Breast epithelium (tissue), 3 donors: ENCODE measurements around the gene GGT7.

Experiments used
- POLR2A ChIP-seq: fragments of 450-650 bp; IDR thresholded peaks from one replicate; pipeline ENCODE4 v1.6.1; 2016; ENCODE audit warnings: antibody characterized with exemption, mild to moderate bottlenecking, moderate library complexity
- TF ChIP-seq, protein P1 (sequence below), 3 donors: fragments of 450-650 bp; IDR thresholded peaks; one replicate each; pipeline ENCODE4 v1.5.1; 2016 to 2017; ENCODE audit warnings: antibody characterized with exemption in 3 of 3, mild to moderate bottlenecking in 3 of 3, moderate library complexity in 3 of 3

DNA sequence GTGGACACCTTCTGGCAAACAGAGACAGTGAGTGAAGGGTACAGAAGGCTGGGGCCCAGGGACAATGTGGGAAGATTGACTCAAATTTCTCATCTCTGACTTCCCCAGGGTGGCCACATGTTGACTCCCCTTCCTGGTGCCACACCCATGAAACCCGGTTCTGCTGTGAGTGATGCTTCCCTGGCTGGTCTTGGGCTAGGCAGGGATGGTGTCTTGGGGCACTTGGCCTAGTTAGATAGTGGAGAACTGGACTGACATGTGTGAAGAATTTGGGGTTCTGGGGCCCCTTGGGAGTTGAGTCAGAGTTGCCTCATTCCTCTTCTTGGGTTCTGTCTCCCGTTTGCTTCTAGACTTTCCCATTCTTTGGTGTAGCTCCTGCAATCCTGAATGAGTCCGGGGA is 48.8 kb upstream of the GGT7 start:
- TF ChIP-seq, protein P1, sequence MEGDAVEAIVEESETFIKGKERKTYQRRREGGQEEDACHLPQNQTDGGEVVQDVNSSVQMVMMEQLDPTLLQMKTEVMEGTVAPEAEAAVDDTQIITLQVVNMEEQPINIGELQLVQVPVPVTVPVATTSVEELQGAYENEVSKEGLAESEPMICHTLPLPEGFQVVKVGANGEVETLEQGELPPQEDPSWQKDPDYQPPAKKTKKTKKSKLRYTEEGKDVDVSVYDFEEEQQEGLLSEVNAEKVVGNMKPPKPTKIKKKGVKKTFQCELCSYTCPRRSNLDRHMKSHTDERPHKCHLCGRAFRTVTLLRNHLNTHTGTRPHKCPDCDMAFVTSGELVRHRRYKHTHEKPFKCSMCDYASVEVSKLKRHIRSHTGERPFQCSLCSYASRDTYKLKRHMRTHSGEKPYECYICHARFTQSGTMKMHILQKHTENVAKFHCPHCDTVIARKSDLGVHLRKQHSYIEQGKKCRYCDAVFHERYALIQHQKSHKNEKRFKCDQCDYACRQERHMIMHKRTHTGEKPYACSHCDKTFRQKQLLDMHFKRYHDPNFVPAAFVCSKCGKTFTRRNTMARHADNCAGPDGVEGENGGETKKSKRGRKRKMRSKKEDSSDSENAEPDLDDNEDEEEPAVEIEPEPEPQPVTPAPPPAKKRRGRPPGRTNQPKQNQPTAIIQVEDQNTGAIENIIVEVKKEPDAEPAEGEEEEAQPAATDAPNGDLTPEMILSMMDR (IDR thresholded peaks at IDR 0.05): no peak
- no peak for TF ChIP-seq POLR2A
